ENCODE measurements around the gene LRRC8D.

GRCh38 chr1:89842567-89843272, 21.9 kb downstream of the LRRC8D start:
- no peak for TF ChIP-seq POLR2A (IDR thresholded peaks at IDR 0.05)
- TF ChIP-seq CTCF (IDR thresholded peaks at IDR 0.05) = no peak
- no peak for TF ChIP-seq EP300 (IDR thresholded peaks at IDR 0.05)

Measured in ovary (tissue), 3 donors.